22Rv1 (cell line): ENCODE data around the gene TRIM63.

Experiments used
- H3K27ac ChIP-seq: fragments of 450-650 bp; 2 replicates; pipeline ENCODE4 v1.5.1; 2017
- ZFX ChIP-seq: fragments of 450-650 bp; IDR thresholded peaks from 2 replicates; pipeline ENCODE4 v1.6.1; 2017; ENCODE audit warnings: antibody characterized with exemption, borderline replicate concordance
- TF ChIP-seq, protein P1 (sequence below): fragments of 450-650 bp; IDR thresholded peaks from 2 replicates; pipeline ENCODE4 v1.5.1; 2017; ENCODE audit warnings: mild to moderate bottlenecking

TRIM63 gene

GRCh38 chr1:26025517-26025916 is 41.9 kb downstream of the TRIM63 start:
- TF ChIP-seq, protein P1, sequence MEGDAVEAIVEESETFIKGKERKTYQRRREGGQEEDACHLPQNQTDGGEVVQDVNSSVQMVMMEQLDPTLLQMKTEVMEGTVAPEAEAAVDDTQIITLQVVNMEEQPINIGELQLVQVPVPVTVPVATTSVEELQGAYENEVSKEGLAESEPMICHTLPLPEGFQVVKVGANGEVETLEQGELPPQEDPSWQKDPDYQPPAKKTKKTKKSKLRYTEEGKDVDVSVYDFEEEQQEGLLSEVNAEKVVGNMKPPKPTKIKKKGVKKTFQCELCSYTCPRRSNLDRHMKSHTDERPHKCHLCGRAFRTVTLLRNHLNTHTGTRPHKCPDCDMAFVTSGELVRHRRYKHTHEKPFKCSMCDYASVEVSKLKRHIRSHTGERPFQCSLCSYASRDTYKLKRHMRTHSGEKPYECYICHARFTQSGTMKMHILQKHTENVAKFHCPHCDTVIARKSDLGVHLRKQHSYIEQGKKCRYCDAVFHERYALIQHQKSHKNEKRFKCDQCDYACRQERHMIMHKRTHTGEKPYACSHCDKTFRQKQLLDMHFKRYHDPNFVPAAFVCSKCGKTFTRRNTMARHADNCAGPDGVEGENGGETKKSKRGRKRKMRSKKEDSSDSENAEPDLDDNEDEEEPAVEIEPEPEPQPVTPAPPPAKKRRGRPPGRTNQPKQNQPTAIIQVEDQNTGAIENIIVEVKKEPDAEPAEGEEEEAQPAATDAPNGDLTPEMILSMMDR: no peak
- no peak for TF ChIP-seq ZFX
- H3K27ac ChIP-seq: no peak overlapping the region

DNA sequence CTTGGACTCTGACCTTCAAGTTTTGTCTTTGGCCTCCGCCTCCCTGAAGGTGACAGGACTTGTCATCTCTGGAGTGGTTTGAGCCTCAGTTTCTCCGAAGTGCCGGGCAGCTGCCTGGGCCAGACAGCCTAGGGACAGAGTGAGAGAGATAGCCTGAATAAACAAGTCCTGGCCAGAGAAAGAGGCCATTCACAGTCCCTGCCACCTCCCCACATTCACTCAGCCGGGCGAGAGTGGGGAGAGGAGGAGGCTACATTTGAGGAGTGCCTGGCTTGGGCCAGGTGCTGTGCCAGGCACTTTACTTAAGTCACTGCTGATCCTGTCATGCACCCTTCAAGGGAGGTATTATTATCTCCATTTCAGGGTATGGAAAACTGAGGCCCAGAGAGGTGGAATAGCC is 42.4 kb downstream of the TRIM63 start:
- no peak overlapping the region for H3K27ac ChIP-seq
- TF ChIP-seq, protein P1: no peak
- no peak for TF ChIP-seq ZFX

DNA sequence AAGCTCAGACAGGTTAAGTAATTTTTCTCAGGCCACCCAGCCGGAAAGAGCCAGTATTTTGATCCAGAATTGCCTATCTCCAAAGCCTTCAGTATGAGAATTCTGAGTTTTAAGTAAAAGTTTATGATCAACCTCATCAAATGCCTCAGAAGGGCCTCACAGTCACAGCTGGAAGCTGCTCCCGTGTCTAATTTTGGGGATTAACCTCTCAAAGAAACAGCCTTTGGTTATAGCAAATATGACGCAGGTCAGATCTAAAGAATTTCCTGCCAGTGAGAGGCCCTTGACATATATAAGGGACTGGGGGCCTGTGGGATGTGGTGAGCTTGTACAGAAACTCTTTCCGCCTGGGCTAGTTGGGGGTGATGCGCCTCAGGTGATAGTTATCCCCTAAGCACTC is 43.6 kb downstream of the TRIM63 start:
- H3K27ac ChIP-seq: no peak overlapping the region
- TF ChIP-seq, protein P1: no peak
- no peak for TF ChIP-seq ZFX

- TF ChIP-seq, protein P1: no peak
- TF ChIP-seq ZFX: no peak
- H3K27ac ChIP-seq: no peak overlapping the region
Measured at GRCh38 chr1:26023009-26023408, 44.4 kb downstream of the TRIM63 start.

GRCh38 chr1:26022404-26022779 is 45.0 kb downstream of the TRIM63 start:
- TF ChIP-seq, protein P1: no peak
- TF ChIP-seq ZFX: no peak
- H3K27ac ChIP-seq: no peak overlapping the region

DNA sequence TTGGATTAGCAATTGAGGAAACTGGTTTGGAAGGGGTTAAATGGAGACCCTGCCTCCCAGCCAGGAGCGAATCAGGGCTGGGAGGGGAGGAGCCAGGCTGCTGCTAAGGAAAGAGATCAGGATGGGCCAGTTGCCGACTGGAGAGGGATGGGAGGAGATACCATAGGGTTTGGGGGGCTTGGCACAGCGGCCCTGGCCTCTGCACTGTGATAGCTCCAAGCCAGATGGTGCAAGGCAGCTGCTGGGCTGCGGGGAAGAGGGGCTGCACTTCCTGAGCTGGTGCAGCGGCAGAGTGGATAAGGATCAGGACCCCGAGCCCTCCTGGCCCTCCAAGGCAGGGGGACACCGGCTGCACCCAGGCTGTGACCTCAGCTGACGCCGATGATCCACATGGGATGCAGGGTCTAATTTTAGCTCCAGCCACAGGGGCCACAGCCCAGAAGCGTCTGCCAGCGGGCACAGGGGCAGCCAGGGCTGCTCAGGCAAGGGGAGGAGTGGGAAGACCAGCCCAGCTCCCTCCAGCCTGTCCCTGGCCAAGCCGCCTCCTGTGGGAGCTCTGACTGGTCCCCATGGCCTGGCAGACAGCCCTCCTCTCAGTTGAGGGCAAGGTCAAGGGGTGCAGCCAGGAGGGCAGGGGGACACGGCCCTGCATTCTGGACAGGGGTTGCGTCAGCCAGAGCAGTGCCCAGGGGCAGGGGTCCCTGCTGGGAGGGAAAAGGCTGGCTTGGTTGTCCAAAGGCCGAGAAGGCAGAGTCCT is 45.6 kb downstream of the TRIM63 start, which contains the start of gene EXTL1:
EXTL1 (plus strand) TSS at position 129 of the 757 bp plus-strand sequence. CDS start 872 bp downstream, outside the sequence.
- no peak for TF ChIP-seq ZFX
- TF ChIP-seq, protein P1: no peak
- no peak within 1 kb of the TSS for H3K27ac ChIP-seq

DNA sequence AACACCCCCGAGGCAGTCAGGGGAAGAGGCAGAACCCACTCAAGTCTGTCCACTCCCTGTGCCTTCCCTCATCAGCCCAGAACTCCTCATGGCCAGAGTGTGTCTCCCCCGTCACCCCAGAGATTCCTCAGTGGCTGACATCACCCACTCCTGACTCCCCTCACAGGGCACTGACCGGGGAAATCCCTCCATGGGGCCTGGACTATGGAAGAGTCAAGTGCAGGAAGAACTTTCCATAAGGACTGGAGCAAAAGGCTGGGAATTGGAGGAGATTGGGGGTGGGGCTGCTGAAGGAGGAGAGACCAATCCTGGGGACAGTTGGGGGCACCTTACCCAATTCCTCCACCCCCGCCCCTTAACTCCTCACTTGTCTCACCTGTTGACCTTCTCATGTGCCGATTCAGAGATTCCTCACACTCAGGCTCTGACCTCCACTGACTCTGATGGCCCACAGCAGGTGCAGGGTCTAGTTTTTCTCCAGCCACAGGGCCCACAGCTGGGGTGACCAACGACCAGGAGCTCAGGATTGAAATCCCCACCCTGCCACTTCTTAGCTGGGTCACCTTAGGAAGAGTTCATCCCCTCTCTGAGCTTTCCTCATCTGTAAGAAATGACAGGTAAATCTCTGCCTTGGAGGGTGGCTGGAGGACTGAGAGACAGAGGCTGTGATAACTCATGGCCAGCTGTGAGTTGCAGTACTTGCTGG is 46.3 kb downstream of the TRIM63 start:
- TF ChIP-seq ZFX: no peak
- TF ChIP-seq, protein P1: no peak
- no peak overlapping the region for H3K27ac ChIP-seq
